ENCODE results near the gene MMP17. TPM values are rescaled to one million over a fixed set of nuclear protein-coding genes. Genes with fewer than 3 reads are reported as not detected.
"Not testable (repeated sequence)": the region's sequence is repeated elsewhere in the genome, so short reads cannot be mapped to it uniquely, and the experiment has no call there.

The MMP17 gene
- total and polyA plus RNA-seq, 10 of the 15 experiments (the other 5 are each of a cell fraction or from before 2014, with no cell fraction given): 0.11 to 0.28 (median 0.23) TPM; not detected in 7

GRCh38 chr12:131891722-131892121 is 63.5 kb downstream of the MMP17 start:
- WGBS (ENCODE audit: insufficient coverage, insufficient replicate concordance, low lambda C conversion rate, missing lambda C conversion rate): 71% methylated on average over 8 of the region's 8 CpGs
- SMC1A ChIA-PET (ENCODE audit: uncharacterized antibody, unreplicated experiment); H3K79me2 ChIP-seq (ENCODE audit: control insufficient read depth, insufficient read depth, low read length); H3K9me3 ChIP-seq (replicated peaks; ENCODE audit: control insufficient read depth, insufficient read depth, low read length); intact Hi-C loops (cut with micrococcal nuclease; ENCODE audit: unreplicated experiment); H3K27ac ChIP-seq (ENCODE audit: control insufficient read depth, insufficient read depth); FAIRE-seq; in situ Hi-C loops (cut with MboI); H3K36me3 ChIP-seq (ENCODE audit: control insufficient read depth in 2 of 2, insufficient read depth in 2 of 2, low read length in 1 of 2); RAD21 ChIA-PET (ENCODE audit: unreplicated experiment); DNase-seq (ENCODE audit: low read depth, low spot score); CTCF ChIA-PET; H3K4me3 ChIP-seq; H3K9ac ChIP-seq (ENCODE audit: control insufficient read depth, insufficient read depth, low read length); BruUV-seq (replicated peaks); H3K4me2 ChIP-seq (ENCODE audit: control insufficient read depth, insufficient read depth); H2AFZ ChIP-seq (ENCODE audit: control insufficient read depth, low read depth, low read length); POLR2A ChIA-PET; H4K20me1 ChIP-seq (ENCODE audit: control insufficient read depth, insufficient read depth); H3K27me3 ChIP-seq (replicated peaks in 1 of 2; ENCODE audit: control insufficient read depth in 2 of 2, insufficient read depth in 2 of 2, low read length in 1 of 2); ATAC-seq: not testable (repeated sequence)
- H3K4me1 ChIP-seq (ENCODE audit: control insufficient read depth, insufficient read depth, low read length): peaks cover 12% of the 10 kb centered on the region

- ChIA-PET POLR2A (interaction anchor here (0.6 to 0.7 kb wide), 2 partner anchors 46 to 243 kb away, joined by 3 to 4 read pairs; no protein-coding TSS in a partner anchor), RAD21 (ENCODE audit: unreplicated experiment) (no interaction called here), SMC1A (ENCODE audit: uncharacterized antibody, unreplicated experiment) (no interaction called here), CTCF (interaction anchor here (0.6 to 0.7 kb wide), 2 partner anchors 17 to 86 kb away, joined by 3 read pairs; no protein-coding TSS in a partner anchor)
- Histone ChIP-seq H3K27me3 (replicated peaks in 1 of 2; ENCODE audit: control insufficient read depth in 2 of 2, insufficient read depth in 2 of 2, low read length in 1 of 2) (no peaks in the 10 kb centered on the region; a peak in 1 of 4 replicates), H3K4me2 (ENCODE audit: control insufficient read depth, insufficient read depth) (no peak overlapping the region), H3K4me1 (ENCODE audit: control insufficient read depth, insufficient read depth, low read length) (peaks cover 12% of the 10 kb centered on the region), H4K20me1 (ENCODE audit: control insufficient read depth, insufficient read depth) (no peaks in the 10 kb centered on the region), H2AFZ (ENCODE audit: control insufficient read depth, low read depth, low read length) (no peak overlapping the region), H3K9me3 (replicated peaks; ENCODE audit: control insufficient read depth, insufficient read depth, low read length) (no peaks in the 10 kb centered on the region), H3K36me3 (ENCODE audit: control insufficient read depth in 2 of 2, insufficient read depth in 2 of 2, low read length in 1 of 2) (no peaks in the 10 kb centered on the region), H3K9ac (ENCODE audit: control insufficient read depth, insufficient read depth, low read length) (no peak overlapping the region), H3K79me2 (ENCODE audit: control insufficient read depth, insufficient read depth, low read length) (no peaks in the 10 kb centered on the region), H3K4me3 (no peak overlapping the region), H3K27ac (ENCODE audit: control insufficient read depth, insufficient read depth) (no peak overlapping the region)
- WGBS (ENCODE audit: insufficient coverage, insufficient replicate concordance, low lambda C conversion rate, missing lambda C conversion rate): 73% methylated on average over 26 of the region's 26 CpGs
- ATAC-seq (no peak), DNase-seq (ENCODE audit: low read depth, low spot score) (no peak), FAIRE-seq (no peak)
- in situ Hi-C loops (cut with MboI) (no loop called here), intact Hi-C loops (cut with micrococcal nuclease; ENCODE audit: unreplicated experiment) (no loop called here)
- TF ChIP-seq ZNF274 (IDR thresholded peaks at IDR 0.05; ENCODE audit: insufficient read depth, insufficient read length) (no peak), YY1 (IDR thresholded peaks at IDR 0.05; ENCODE audit: low read depth, low read length) (no peak), SPI1 (IDR thresholded peaks at IDR 0.05; ENCODE audit: borderline replicate concordance, insufficient read depth, low read depth, low read length) (no peak), CEBPB (IDR thresholded peaks at IDR 0.05; ENCODE audit: borderline replicate concordance in 1 of 2, low read depth in 2 of 2, low read length in 2 of 2) (no peak), MEF2B (IDR thresholded peaks at IDR 0.05; ENCODE audit: partially characterized antibody, poor library complexity, severe bottlenecking) (no peak), LARP7 (IDR thresholded peaks at IDR 0.05) (no peak), WRNIP1 (IDR thresholded peaks at IDR 0.05; ENCODE audit: borderline replicate concordance, low read depth, low read length) (no peak), CREB1 (IDR thresholded peaks at IDR 0.05; ENCODE audit: low read depth) (no peak)
- TF ChIP-seq, protein P1, sequence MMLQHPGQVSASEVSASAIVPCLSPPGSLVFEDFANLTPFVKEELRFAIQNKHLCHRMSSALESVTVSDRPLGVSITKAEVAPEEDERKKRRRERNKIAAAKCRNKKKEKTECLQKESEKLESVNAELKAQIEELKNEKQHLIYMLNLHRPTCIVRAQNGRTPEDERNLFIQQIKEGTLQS (IDR thresholded peaks at IDR 0.05; ENCODE audit: borderline replicate concordance, extremely low read depth, low read depth, low read length): no peak
- TF ChIP-seq, protein P2, sequence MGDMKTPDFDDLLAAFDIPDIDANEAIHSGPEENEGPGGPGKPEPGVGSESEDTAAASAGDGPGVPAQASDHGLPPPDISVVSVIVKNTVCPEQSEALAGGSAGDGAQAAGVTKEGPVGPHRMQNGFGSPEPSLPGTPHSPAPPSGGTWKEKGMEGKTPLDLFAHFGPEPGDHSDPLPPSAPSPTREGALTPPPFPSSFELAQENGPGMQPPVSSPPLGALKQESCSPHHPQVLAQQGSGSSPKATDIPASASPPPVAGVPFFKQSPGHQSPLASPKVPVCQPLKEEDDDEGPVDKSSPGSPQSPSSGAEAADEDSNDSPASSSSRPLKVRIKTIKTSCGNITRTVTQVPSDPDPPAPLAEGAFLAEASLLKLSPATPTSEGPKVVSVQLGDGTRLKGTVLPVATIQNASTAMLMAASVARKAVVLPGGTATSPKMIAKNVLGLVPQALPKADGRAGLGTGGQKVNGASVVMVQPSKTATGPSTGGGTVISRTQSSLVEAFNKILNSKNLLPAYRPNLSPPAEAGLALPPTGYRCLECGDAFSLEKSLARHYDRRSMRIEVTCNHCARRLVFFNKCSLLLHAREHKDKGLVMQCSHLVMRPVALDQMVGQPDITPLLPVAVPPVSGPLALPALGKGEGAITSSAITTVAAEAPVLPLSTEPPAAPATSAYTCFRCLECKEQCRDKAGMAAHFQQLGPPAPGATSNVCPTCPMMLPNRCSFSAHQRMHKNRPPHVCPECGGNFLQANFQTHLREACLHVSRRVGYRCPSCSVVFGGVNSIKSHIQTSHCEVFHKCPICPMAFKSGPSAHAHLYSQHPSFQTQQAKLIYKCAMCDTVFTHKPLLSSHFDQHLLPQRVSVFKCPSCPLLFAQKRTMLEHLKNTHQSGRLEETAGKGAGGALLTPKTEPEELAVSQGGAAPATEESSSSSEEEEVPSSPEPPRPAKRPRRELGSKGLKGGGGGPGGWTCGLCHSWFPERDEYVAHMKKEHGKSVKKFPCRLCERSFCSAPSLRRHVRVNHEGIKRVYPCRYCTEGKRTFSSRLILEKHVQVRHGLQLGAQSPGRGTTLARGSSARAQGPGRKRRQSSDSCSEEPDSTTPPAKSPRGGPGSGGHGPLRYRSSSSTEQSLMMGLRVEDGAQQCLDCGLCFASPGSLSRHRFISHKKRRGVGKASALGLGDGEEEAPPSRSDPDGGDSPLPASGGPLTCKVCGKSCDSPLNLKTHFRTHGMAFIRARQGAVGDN (IDR thresholded peaks at IDR 0.05): no peak
- BruUV-seq (replicated peaks): no TSS peak
Measured at GRCh38 chr12:131892711-131893604, 64.8 kb downstream of the MMP17 start.

All from GM12878 (cell line).